Nephron (organoid): ENCODE measurements around the gene RASGRP3.
A peak's percentile ranks its signal among the peaks of the same experiment; 100 is the strongest.

ENCODE experiments used
- H3K27ac Mint-ChIP-seq, 3 experiments: 2 replicates each; pipeline ENCODE4 v1.8.0; 2020; ENCODE audit warnings: mixed read lengths in 3 of 3, mild to moderate bottlenecking in 2 of 3, moderate library complexity in 1 of 3
- H3K27me3 Mint-ChIP-seq: 2 replicates; pipeline ENCODE4 v1.8.0; 2021; ENCODE audit warnings: low read depth, mild to moderate bottlenecking, moderate library complexity, mixed read lengths
- H3K36me3 Mint-ChIP-seq: 2 replicates; pipeline ENCODE4 v1.8.0; 2020; ENCODE audit warnings: low read depth, mixed read lengths
- H3K4me1 Mint-ChIP-seq: 2 replicates; pipeline ENCODE4 v1.8.0; 2020; ENCODE audit warnings: mixed read lengths
- H3K4me3 Mint-ChIP-seq, 3 experiments: 2 replicates each; pipeline ENCODE4 v1.8.0; 2020; ENCODE audit warnings: mild to moderate bottlenecking in 3 of 3, mixed read lengths in 3 of 3, moderate library complexity in 2 of 3
- H3K9me3 Mint-ChIP-seq: 2 replicates; pipeline ENCODE4 v1.8.0; 2020; ENCODE audit warnings: mixed read lengths
- CTCF ChIP-seq, 3 experiments: fragments of 200-600 bp; sonication (generic); IDR thresholded peaks; one replicate each; pipeline ENCODE4 v1.5.0; 2021; ENCODE audit warnings: antibody characterized with exemption in 3 of 3; ENCODE audit not compliant: unreplicated experiment in 3 of 3

RASGRP3 gene

GRCh38 chr2:33573657-33574056, 97.2 kb downstream of the RASGRP3 start:
- Mint-ChIP-seq H3K36me3 (no peaks in the 10 kb centered on the region), H3K27ac (no peak overlapping the region), H3K27me3 (no peaks in the 10 kb centered on the region)

GRCh38 chr2:33577084-33577483, 100.6 kb downstream of the RASGRP3 start:
- Mint-ChIP-seq H3K4me3 (no peak overlapping the region), H3K9me3 (no peaks in the 10 kb centered on the region), H3K36me3 (peaks cover 2% of the 10 kb centered on the region), H3K27me3 (no peaks in the 10 kb centered on the region), H3K4me1 (peaks cover 12% of the 10 kb centered on the region), H3K27ac (no peak overlapping the region)
- no peak for TF ChIP-seq CTCF (IDR thresholded peaks at IDR 0.05; ENCODE audit: unreplicated experiment in 3 of 3)

More at GRCh38 chr2:33573657-33574056, 97.2 kb downstream of the RASGRP3 start:
- Mint-ChIP-seq H3K4me1 (peaks cover 5% of the 10 kb centered on the region), H3K9me3 (no peaks in the 10 kb centered on the region), H3K4me3 (no peak overlapping the region)
- TF ChIP-seq CTCF (IDR thresholded peaks at IDR 0.05; ENCODE audit: unreplicated experiment in 3 of 3): no peak

GRCh38 chr2:33577668-33578067, 101.2 kb downstream of the RASGRP3 start:
- Mint-ChIP-seq H3K36me3 (peaks cover 4% of the 10 kb centered on the region), H3K9me3 (no peaks in the 10 kb centered on the region), H3K4me1 (peaks cover 16% of the 10 kb centered on the region), H3K27ac (no peak overlapping the region), H3K4me3 (no peak overlapping the region), H3K27me3 (no peaks in the 10 kb centered on the region)
- TF ChIP-seq CTCF (IDR thresholded peaks at IDR 0.05; ENCODE audit: unreplicated experiment in 3 of 3): no peak

- Mint-ChIP-seq H3K4me3 (no peak overlapping the region), H3K4me1 (peaks cover 20% of the 10 kb centered on the region)
- no peak for TF ChIP-seq CTCF (IDR thresholded peaks at IDR 0.05; ENCODE audit: unreplicated experiment in 3 of 3)
Measured at GRCh38 chr2:33579227-33579626, 102.8 kb downstream of the RASGRP3 start.

GRCh38 chr2:33581872-33582271, 105.4 kb downstream of the RASGRP3 start:
- Mint-ChIP-seq H3K27ac (peak overlapping the region; percentile 41 to 47 (median 42)), H3K9me3 (no peaks in the 10 kb centered on the region), H3K4me1 (peaks cover 26% of the 10 kb centered on the region), H3K36me3 (peaks cover 28% of the 10 kb centered on the region), H3K4me3 (no peak overlapping the region), H3K27me3 (no peaks in the 10 kb centered on the region)
- no peak for TF ChIP-seq CTCF (IDR thresholded peaks at IDR 0.05; ENCODE audit: unreplicated experiment in 3 of 3)

More at GRCh38 chr2:33579227-33579626, 102.8 kb downstream of the RASGRP3 start:
- Mint-ChIP-seq H3K27me3 (no peaks in the 10 kb centered on the region), H3K27ac (peak overlapping the region in 1 of 3 experiments; percentile 1), H3K9me3 (no peaks in the 10 kb centered on the region), H3K36me3 (peaks cover 8% of the 10 kb centered on the region)

GRCh38 chr2:33583194-33583938, 106.9 kb downstream of the RASGRP3 start:
- Mint-ChIP-seq H3K4me3 (no peak overlapping the region), H3K27me3 (no peaks in the 10 kb centered on the region), H3K27ac (peak overlapping the region in 2 of 3 experiments; percentile 20 to 70), H3K4me1 (peaks cover 26% of the 10 kb centered on the region), H3K36me3 (peaks cover 34% of the 10 kb centered on the region), H3K9me3 (no peaks in the 10 kb centered on the region)
- TF ChIP-seq CTCF (IDR thresholded peaks at IDR 0.05; ENCODE audit: unreplicated experiment in 3 of 3): peak; percentile 76 to 94 (median 84)
